CD4-positive, alpha-beta T cell treated with Interleukin-10 for 1 hour (primary cell): ENCODE measurements around the gene MGMT.

Source experiments
- DNase-seq: peaks from one replicate; pipeline ENCODE4 v3.0.0-alpha.2; 2020

Gene MGMT

GRCh38 chr10:129766611-129767550 lies 299.8 kb downstream of the MGMT start:
- DNase-seq, result no peak

DNA sequence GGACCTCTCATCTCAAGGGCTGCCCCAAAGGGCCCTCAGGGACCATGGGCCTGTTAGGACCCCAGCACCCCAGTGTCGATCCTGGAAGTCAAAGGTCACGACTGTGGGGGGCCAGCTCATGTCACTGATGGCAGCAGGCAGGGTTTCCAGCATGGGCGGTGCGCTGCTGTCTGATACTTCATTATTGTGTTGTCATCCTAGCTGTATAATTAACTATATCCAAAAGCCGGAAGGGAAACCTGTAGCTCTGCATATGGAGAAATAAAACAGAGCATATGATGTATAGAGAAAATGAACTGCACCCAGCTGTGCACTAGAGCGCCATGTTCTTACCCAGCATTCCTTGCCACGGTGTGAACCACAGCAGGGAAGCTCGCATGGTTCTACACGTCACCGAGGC lies 300.7 kb downstream of the MGMT start:
- no peak for DNase-seq

DNA sequence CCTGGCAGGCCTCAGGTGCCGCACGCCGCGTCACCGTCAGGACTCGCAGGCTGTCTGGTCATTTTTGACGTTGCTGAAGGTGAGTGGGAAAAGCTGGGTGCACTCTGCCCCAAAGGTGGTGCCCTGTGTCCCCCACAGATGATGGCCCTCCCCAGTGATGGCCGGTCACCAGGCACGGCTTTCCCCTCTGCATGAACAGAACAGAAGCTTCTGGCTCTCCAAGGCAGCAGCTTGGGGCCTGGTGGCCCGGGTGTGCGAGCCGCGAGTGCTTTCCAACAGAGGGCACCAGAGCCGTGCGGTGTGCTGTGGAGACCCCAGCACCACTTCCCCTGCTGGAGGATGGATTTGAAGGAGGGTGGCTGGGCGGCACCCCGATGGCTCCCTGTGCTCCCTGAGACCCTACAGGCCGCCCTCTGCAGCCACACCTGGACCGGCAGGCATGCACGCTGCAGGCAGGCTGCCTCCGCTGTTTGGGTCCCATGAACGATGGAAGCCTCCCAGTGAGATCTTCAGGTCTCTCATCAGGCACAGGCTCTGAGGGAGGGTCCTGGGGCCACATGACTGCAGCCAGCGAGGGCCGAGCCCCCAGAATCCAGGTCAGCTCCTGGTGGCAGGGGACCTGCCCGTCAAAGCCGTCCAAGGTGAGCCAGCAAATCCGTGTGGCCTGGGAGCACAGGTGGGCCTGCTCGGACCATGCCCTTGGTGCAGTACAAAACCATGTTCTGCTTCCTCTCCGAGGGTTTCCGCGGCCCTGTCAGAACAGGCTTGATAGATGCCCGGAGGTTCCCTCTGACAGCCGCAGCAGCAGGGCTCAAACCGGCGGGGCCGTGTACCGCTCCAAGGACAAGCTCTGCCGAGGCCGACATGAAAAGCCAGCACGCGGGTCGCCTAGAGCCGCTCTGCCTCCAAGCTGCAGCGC lies 301.7 kb downstream of the MGMT start:
- no peak for DNase-seq

DNA sequence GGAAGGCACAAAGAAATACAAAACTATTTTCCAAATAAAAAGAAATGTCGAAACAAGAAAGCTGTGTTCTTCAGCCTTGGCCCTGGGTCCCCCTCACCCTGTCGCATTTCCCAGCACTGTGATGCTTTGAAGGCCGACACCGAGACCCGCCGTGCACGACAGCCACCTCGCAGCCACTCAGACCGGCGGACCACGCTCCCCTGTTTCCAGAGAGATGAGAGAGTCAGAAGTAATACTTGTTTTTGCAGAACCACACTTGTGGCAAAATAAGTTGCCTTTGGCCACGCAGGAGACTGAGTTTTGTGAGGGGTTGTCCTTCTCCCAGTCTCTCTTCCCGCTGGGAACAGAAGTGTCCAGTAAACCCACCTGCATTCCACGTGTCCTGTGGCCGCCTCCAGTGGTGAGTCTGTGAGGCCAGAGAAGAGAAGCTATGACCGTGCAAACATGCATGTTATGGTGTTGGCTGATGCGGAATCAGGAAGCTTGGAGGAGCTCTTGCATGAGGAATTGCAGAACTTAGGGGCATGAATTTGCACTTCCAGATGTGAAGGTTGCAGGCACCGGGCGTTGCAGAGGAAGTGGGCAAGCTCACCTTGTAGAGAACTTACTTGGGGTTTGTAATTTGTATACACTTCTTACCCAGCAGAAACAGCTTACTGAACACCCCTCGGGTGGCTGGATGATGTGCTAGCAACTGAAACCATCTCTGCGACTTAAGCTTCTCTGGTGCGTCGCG lies 302.5 kb downstream of the MGMT start:
- DNase-seq, result no peak

GRCh38 chr10:129770286-129770685 lies 303.2 kb downstream of the MGMT start:
- DNase-seq, result no peak

- DNase-seq, result no peak
These were observed 304.0 kb downstream of the MGMT start for GRCh38 chr10:129771024-129771423.

- no peak for DNase-seq
These were observed 304.5 kb downstream of the MGMT start for GRCh38 chr10:129771576-129771975.

- no peak for DNase-seq
These were observed 305.0 kb downstream of the MGMT start for GRCh38 chr10:129771991-129772431.

DNA sequence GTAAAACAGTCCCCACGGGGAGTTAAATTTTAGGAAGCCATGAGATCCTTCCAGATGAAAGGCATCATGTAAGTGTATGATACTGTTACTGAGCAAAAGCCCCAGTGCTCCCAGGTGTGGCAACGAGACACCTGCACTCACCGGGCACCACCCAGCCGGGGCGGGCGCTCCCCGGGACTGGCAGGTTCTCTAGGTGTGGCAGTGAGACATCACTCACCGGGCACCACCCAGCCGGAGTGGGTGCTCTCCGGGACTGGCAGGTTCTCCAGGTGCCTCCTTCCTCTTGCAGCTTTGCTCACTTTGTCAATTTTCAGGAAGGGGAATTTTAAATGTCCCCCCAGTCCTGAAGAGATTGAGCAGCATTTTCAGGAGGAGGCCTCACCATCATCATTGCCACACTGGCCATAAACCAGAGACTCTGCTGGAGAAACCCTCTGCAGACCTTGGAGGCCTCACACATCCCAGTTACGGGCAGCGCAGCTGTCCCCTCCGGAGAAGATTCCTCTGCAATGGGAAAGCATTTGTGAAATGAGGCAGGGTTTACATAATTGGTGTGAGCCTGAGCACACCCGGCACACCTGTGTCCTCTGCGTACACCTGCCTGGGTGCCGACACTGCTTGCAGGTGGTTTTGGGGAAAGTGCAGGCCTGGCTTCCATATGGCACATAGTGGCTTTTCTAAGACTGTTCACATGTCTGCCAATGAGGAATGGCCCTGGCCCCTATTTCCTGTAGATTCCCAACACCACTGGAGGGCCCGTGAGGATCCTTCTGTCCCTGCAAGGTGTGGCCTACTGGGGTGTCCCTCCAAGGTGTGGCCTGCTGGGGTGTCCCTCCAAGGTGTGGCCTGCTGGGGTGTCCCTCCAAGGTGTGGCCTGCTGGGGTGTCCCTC lies 305.7 kb downstream of the MGMT start:
- DNase-seq, result no peak

- DNase-seq, result no peak
These were observed 306.4 kb downstream of the MGMT start for GRCh38 chr10:129773359-129773990.

DNA sequence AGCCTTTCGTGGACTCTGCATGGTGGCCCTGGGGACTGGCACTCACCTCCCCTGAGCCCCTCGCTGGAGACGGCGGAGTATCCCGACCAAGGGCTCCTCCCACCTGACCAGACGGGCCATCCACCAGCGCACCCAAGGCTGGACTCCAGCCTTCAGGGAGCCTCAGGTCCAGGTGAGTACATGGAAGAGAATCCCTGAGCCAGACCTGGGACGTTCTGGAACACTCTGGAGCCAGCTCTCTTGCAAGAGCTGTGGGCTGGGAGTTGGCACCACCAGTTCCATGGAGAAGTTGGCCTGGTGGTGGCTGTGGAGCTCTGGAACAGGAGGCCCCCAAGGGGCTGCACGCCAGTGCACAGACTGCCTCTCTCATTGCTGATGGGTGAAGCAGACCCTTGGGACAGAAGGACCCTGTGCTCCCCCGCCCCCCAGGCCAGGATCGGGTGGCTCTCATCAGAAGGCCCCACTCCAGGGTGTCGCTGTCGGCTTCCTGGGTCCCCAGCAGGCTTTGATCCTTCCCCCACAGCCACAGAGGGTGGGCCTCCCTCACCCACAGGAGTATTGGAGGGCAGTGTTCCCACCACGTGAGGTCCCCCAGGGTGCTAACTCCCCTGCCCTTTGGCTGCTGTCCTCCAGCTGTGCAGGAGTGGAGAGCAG lies 307.2 kb downstream of the MGMT start:
- no peak for DNase-seq

DNA sequence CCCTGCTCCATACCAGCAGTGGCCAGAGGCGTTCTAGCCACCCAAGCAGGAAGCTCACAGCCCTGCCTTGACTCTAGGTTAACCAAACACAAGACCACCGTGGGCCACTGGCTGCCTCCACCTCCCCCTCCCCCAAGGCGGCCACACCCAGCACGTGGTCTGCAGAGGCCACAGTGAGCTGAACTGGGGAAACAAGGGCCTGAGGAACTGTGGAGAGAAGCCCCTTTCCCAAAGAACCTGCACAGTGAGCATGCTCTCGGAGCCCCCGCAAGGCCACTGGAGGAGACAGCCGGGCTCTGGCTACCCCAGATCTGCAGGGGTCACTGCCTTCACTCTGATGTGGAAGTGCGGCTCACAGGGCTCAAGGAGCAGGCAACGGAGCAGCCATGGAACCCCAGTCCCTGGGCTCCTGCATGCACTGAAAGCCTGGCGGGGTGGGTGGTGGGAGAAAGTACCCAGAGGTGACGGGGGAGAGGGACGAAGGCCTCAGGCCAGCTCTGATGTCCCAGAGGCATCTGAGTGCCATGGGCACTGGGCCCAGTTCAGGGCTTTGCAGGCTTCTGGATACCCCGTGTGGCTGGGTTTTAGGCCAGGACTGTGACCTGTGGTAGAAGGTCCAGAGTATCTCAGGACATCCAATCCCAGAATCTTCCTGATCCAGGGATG lies 307.8 kb downstream of the MGMT start:
- DNase-seq, result no peak

DNA sequence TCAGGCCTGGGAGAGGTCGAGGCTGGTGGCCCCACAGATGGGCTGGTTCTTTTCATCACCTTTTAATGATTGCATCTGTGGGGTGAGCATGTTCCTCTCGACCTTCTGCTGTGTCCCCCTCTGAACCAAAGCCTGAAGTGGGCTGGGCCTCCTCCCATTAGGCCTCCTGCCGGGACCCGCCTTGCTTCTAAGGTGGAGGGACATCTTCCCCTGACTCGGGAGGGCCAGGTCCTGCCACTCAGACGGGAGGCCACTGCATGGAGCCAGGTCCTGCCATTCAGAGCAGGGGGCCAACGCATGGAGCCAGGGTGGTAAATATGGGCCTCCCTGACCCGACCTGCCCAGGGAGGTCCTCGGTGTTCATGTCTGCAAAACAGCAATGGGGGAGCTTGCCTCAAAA lies 308.6 kb downstream of the MGMT start:
- no peak for DNase-seq

DNA sequence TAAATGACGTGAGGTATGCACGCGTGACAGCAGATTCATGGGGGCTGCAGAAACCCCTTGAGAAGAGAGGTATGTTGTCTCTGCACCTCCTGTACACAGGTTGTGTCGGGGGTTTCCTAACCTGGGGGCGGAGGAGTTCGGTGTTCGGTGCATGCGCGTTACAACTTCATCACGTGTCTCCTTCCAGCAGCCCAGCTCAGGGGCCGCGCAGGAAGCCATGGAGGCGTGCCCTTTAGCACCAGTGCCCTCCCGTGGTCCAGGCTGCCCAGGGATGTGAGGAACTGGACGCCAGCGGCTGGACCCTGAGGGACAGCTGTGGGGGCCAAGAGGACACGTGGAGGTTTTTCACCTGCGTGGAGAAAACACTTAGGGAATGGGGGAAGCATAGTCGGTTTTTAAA lies 310.6 kb downstream of the MGMT start:
- DNase-seq, result no peak

DNA sequence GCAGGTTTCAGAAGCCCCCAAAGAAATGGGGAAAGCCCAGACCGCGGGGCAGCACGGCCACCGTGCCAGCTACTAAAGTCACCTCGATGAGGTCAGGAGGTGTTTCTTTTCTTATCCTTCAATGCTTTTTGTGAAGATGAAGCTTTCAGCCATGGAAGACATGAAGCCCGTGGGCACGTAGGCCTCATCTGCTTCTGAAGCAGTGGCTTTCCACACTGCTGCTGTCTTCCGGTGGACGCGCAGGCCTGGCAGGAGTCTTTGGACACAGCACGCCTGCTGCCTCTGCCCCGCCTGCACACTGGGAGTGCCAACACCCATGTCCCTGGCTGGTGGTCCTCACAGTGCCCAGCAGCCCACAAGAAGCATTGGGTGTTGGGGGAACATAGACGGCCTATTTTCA lies 311.5 kb downstream of the MGMT start:
- DNase-seq, result no peak

DNA sequence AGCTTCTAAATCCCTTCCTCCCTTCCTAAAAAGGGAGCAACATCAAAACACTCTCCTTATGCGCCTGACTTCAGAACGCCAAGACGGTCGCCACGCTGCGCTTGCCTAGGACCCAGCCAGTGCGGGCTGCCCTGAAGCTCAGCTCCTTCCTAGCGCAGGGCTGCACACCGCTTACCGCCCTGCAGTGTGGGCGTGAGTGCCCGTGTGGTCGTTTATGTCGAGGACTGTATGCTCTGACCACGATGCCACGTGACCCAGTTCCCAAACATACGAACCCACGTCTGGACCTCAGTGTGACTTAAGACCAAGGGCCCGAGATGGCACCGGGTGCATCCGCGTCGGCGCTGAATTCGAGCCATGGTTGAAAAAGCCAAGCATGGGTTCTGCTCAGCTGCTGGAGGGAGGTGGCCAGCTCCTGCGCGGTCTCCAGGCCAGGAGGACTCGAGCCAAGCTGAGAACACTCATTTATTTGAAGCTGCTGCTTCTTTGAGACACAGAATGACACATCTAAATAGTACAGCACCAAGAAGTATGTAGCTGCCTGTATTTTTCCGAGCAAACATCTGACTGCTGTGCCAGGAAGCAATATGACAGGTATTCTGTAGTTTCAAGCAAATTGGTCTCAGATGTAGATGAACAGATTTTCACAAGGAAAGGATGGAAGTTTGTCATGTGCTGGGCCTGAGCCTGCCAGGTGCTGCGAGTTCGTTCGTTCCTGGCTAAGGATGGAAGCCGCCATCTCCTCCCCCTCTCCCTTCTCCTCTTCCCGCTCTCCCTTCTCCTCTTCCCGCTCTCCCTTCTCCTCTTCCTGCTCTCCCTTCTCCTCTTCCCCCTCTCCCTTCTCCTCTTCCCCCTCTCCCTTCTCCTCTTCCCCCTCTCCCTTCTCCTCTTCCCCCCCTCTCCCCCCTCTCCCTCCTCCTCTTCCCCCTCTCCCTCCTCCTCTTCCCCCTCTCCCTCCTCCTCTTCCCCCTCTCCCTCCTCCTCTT lies 312.4 kb downstream of the MGMT start:
- DNase-seq, result no peak

GRCh38 chr10:129780198-129780597 lies 313.2 kb downstream of the MGMT start:
- no peak for DNase-seq

- DNase-seq, result no peak
These were observed 314.1 kb downstream of the MGMT start for GRCh38 chr10:129780901-129781795.
